Suprapubic skin (tissue), 4 donors: ENCODE data around the gene MAN1C1. TPM values are rescaled to one million over a fixed set of nuclear protein-coding genes. Genes with fewer than 3 reads are reported as not detected.

Source experiments
- DNase-seq, 2 donors: peaks; one replicate each; pipeline ENCODE4 v3.0.0-alpha.2; 2019; ENCODE audit warnings: low spot score in 2 of 2
- H3K27ac ChIP-seq: fragments of 200-600 bp; sonication (generic); one replicate; pipeline ENCODE4 v1.5.1; 2019
- H3K27me3 ChIP-seq: fragments of 200-600 bp; sonication (generic); one replicate; pipeline ENCODE4 v1.5.1; 2019
- H3K36me3 ChIP-seq: fragments of 200-600 bp; sonication (generic); one replicate; pipeline ENCODE4 v1.5.1; 2019
- H3K4me1 ChIP-seq: fragments of 200-600 bp; sonication (generic); one replicate; pipeline ENCODE4 v1.5.1; 2019
- H3K4me3 ChIP-seq: fragments of 200-600 bp; sonication (generic); one replicate; pipeline ENCODE4 v1.5.1; 2019; ENCODE audit warnings: mild to moderate bottlenecking
- H3K9me3 ChIP-seq: fragments of 200-600 bp; sonication (generic); one replicate; pipeline ENCODE4 v1.5.1; 2019
- CTCF ChIP-seq, 2 donors: fragments of 200-600 bp in 1 of 2; fragments of 450-650 bp in 1 of 2; sonication (generic) in 1 of 2; IDR thresholded peaks; one replicate each; pipeline ENCODE4 v1.5.1; 2016 to 2019; ENCODE audit warnings: antibody characterized with exemption in 2 of 2, mild to moderate bottlenecking in 1 of 2, moderate library complexity in 1 of 2
- EP300 ChIP-seq: sonication (generic); formaldehyde crosslinking; IDR thresholded peaks from one replicate; pipeline ENCODE4 v1.6.1; 2017; ENCODE audit warnings: antibody characterized with exemption
- POLR2A ChIP-seq, 2 donors: fragments of 450-650 bp; IDR thresholded peaks; one replicate each; pipeline ENCODE4 v1.6.1; 2017; ENCODE audit warnings: antibody characterized with exemption in 2 of 2, mild to moderate bottlenecking in 2 of 2, moderate library complexity in 2 of 2
- POLR2AphosphoS5 ChIP-seq, 3 donors: sonication (generic); formaldehyde crosslinking; IDR thresholded peaks; one replicate each; pipeline ENCODE4 v1.6.1; 2017; ENCODE audit warnings: antibody characterized with exemption in 3 of 3
- whole genome bisulfite sequencing: methylation state at CpG from one replicate; pipeline ENCODE4 v1.1.5; 2018; 5-methylcytosine and 5-hydroxymethylcytosine counted together
- total RNA-seq, 4 donors: library from RNA; depleted of rRNA; stranded (reverse); fragments of >200 nt; gene quantifications; one replicate each; pipeline ENCODE4 v1.1.0, GENCODE V29; 2016

MAN1C1 gene
- total RNA-seq, 4 donors from 2014 or later, result 7.3 to 15.2 (median 8.0) TPM

DNA sequence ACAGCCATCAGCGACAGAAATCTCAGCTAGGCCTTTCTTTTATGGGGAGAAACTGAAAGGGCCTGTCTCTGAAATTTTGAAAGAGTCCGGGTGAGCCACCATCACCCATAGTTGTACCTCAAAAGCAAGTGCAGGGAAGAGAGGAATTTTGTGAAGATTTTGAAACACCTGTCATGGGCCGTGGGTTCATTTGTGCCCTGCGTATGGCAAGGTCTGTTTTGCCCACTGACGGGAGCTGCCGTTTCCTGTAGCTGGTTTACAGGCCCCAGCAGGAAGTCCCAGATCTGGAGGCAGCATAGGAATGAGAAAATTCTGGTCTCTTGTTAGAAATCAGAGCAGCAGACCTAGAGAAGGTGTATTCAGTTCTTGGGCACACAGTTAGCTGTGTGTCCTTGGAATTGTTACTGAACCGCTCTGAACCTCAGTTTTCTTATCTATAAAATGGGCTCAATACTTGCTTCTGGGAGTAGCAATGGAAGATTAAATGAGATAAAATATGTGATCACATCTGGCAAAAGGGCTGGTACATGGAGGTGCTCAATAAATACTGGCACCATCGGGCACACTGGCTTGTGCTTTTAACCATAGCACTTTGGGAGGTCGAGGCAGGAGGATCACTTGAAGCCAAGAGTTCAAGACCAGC, 52.5 kb downstream of the MAN1C1 start:
- no peaks in the 10 kb centered on the region for H3K27me3 ChIP-seq
- no peak overlapping the region for H3K27ac ChIP-seq
- DNase-seq, result no peak
- 93% methylated on average over 9 of the region's 9 CpGs for WGBS
- no peaks in the 10 kb centered on the region for H3K9me3 ChIP-seq
- TF ChIP-seq EP300, result no peak
- TF ChIP-seq POLR2AphosphoS5 (IDR thresholded peaks at IDR 0.05), result no peak
- TF ChIP-seq CTCF (IDR thresholded peaks at IDR 0.05), result no peak
- no peak for TF ChIP-seq POLR2A (IDR thresholded peaks at IDR 0.05)
- no peak overlapping the region for H3K4me3 ChIP-seq
- no peaks in the 10 kb centered on the region for H3K36me3 ChIP-seq
- no peaks in the 10 kb centered on the region for H3K4me1 ChIP-seq

GRCh38 chr1:25669781-25670567, 53.4 kb downstream of the MAN1C1 start:
- H3K27me3 ChIP-seq, result no peaks in the 10 kb centered on the region
- 78% methylated on average over 4 of the region's 4 CpGs for WGBS
- no peak overlapping the region for H3K27ac ChIP-seq
- H3K4me3 ChIP-seq, result no peak overlapping the region
- H3K9me3 ChIP-seq, result no peaks in the 10 kb centered on the region
- no peak for DNase-seq
- no peaks in the 10 kb centered on the region for H3K4me1 ChIP-seq
- H3K36me3 ChIP-seq, result no peaks in the 10 kb centered on the region
- TF ChIP-seq POLR2AphosphoS5 (IDR thresholded peaks at IDR 0.05) (no peak), CTCF (IDR thresholded peaks at IDR 0.05) (no peak), POLR2A (IDR thresholded peaks at IDR 0.05) (no peak), EP300 (no peak)

DNA sequence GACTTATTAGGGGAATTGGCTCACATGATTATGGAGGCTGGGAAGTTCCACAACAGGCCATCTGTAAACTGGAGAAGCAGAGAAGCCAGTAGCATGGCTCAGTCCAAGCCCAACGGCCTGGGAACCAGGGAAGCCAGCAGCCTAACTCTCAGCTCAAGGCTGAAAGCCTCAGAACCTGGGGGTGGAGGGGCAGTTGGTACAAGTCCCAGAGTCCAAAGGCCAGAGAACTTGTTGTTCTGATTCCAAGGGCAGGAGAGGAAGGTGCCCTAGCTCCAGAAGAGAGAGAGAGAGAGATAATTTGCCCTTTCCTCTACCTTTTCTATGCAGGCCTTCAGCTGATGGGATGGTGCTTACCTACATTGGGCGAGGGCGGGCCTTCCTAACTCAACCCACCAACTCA, 55.3 kb downstream of the MAN1C1 start:
- TF ChIP-seq POLR2AphosphoS5 (IDR thresholded peaks at IDR 0.05) (no peak), EP300 (no peak), CTCF (IDR thresholded peaks at IDR 0.05) (no peak), POLR2A (IDR thresholded peaks at IDR 0.05) (no peak)
- WGBS, result 94% methylated on average over 3 of the region's 3 CpGs
- no peak for DNase-seq
- no peaks in the 10 kb centered on the region for H3K27me3 ChIP-seq
- H3K9me3 ChIP-seq, result no peaks in the 10 kb centered on the region
- H3K27ac ChIP-seq, result no peak overlapping the region
- no peak overlapping the region for H3K4me3 ChIP-seq
- peaks cover 9% of the 10 kb centered on the region for H3K4me1 ChIP-seq
- no peaks in the 10 kb centered on the region for H3K36me3 ChIP-seq

DNA sequence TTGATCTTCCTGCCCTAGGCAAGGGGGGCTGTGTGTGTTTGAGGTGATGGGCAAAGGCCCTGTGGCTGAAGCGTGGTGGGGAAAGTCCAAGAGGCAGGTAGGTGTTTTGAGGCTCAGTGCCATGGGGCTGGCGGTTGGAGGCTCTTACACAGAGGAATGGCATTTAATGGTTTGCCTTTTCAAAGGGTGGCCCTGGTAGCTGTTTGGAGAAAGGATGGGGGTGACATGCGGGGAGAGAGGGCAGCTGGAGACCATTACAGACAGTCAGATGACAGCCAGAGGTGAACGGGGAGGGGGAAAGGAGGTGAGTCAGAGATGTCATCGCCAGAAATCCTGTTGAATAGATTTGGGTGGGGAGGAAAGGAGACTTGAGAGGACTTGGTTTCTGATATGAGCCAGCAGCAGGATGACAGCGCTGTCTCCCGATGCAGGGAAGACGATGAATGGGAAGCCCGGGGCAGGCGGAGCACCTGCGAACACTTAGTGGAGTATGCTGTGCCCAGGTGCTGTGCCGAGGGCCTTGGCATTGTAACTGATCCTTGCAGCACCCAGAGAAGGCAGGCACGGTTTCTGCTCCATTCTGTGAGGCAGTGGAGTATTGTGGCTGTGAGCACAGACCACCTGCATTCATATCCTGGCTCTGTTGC, 56.3 kb downstream of the MAN1C1 start:
- Histone ChIP-seq H3K4me1 (peaks cover 10% of the 10 kb centered on the region), H3K4me3 (no peak overlapping the region), H3K27me3 (no peaks in the 10 kb centered on the region), H3K27ac (no peak overlapping the region), H3K9me3 (no peaks in the 10 kb centered on the region), H3K36me3 (no peaks in the 10 kb centered on the region)
- WGBS, result 61% methylated on average over 13 of the region's 13 CpGs
- DNase-seq, result no peak
- TF ChIP-seq POLR2AphosphoS5 (IDR thresholded peaks at IDR 0.05) (no peak), POLR2A (IDR thresholded peaks at IDR 0.05) (no peak), EP300 (no peak), CTCF (IDR thresholded peaks at IDR 0.05) (no peak)

- H3K9me3 ChIP-seq, result no peaks in the 10 kb centered on the region
- DNase-seq, result no peak
- 80% methylated on average over 3 of the region's 3 CpGs for WGBS
- no peak overlapping the region for H3K4me3 ChIP-seq
- no peaks in the 10 kb centered on the region for H3K27me3 ChIP-seq
- H3K27ac ChIP-seq, result no peak overlapping the region
- no peaks in the 10 kb centered on the region for H3K36me3 ChIP-seq
- no peak for TF ChIP-seq POLR2AphosphoS5 (IDR thresholded peaks at IDR 0.05)
- no peak for TF ChIP-seq POLR2A (IDR thresholded peaks at IDR 0.05)
- TF ChIP-seq EP300, result no peak
- TF ChIP-seq CTCF (IDR thresholded peaks at IDR 0.05), result no peak
- peaks cover 10% of the 10 kb centered on the region for H3K4me1 ChIP-seq
Measured at GRCh38 chr1:25673456-25673855, 56.9 kb downstream of the MAN1C1 start.
